Measurements from ENCODE around the gene DHRS12. TPM values are rescaled to one million over a fixed set of nuclear protein-coding genes. Genes with fewer than 3 reads are reported as not detected.
A peak's percentile ranks its signal among the peaks of the same experiment; 100 is the strongest.

The DHRS12 gene
- 8.5 and 8.7 TPM in 2 replicates for polyA plus RNA-seq (2013)

- Histone ChIP-seq H3K4me1 (ENCODE audit: control insufficient read depth in 1 of 2, insufficient read depth in 2 of 2, low read length in 2 of 2) (peaks cover 13 to 14% of the 10 kb centered on the region in 2 experiments), H2AFZ (ENCODE audit: insufficient read depth, low read length, poor library complexity) (peak within 1 kb of the TSS; percentile 99), H3K18ac (ENCODE audit: low read length) (peak within 1 kb of the TSS; percentile 100), H3K79me2 (ENCODE audit: control insufficient read depth, insufficient read depth, low read length, poor library complexity) (peaks cover 8% of the 10 kb centered on the region), H2BK120ac (ENCODE audit: insufficient read depth, low read length, poor library complexity) (peak within 1 kb of the TSS; percentile 99), H3K79me1 (ENCODE audit: low read length) (peaks cover 13% of the 10 kb centered on the region), H2BK5ac (ENCODE audit: low read depth, low read length, poor library complexity) (peak within 1 kb of the TSS; percentile 100), H4K8ac (ENCODE audit: low read depth, low read length) (peak within 1 kb of the TSS; percentile 100), H3K4ac (ENCODE audit: low read depth, low read length) (peak within 1 kb of the TSS; percentile 92), H3K9me3 (ENCODE audit: insufficient read depth, low read depth, low read length) (no peaks in the 10 kb centered on the region), H3K14ac (ENCODE audit: low read length) (peak within 1 kb of the TSS; percentile 100), H3K9ac (ENCODE audit: low read length) (peak within 1 kb of the TSS; percentile 98), H3K4me2 (ENCODE audit: low read length) (peak within 1 kb of the TSS; percentile 77), H3K4me3 (ENCODE audit: low read depth, low read length) (peak within 1 kb of the TSS; percentile 95), H3K27ac (ENCODE audit: low read depth, low read length) (peak within 1 kb of the TSS; percentile 96), H3K36me3 (ENCODE audit: control insufficient read depth in 1 of 2, insufficient read depth in 2 of 2, low read length in 2 of 2) (no peaks in the 10 kb centered on the region), H2AK5ac (ENCODE audit: low read length) (peak within 1 kb of the TSS; percentile 83), H3K27me3 (ENCODE audit: insufficient read depth, low read length) (no peaks in the 10 kb centered on the region), H4K91ac (ENCODE audit: low read depth, low read length) (peak within 1 kb of the TSS; percentile 100), H2BK12ac (ENCODE audit: low read length) (peak within 1 kb of the TSS; percentile 93), H3K23ac (ENCODE audit: low read length) (no peak within 1 kb of the TSS), H4K12ac (ENCODE audit: low read depth, low read length) (peak within 1 kb of the TSS; percentile 100)
- no CpG with 5 or more reads among the region's 91 CpGs for WGBS (ENCODE audit: extremely low coverage, insufficient coverage, insufficient read length)
- peak; percentile 87 to 91 for DNase-seq
These were observed at the start of gene DHRS12 for GRCh38 chr13:51803422-51804294. TSS of gene DHRS12 (minus strand) at chr13:51804163. CDS start at chr13:51799659, 4,504 bp downstream.

DNA sequence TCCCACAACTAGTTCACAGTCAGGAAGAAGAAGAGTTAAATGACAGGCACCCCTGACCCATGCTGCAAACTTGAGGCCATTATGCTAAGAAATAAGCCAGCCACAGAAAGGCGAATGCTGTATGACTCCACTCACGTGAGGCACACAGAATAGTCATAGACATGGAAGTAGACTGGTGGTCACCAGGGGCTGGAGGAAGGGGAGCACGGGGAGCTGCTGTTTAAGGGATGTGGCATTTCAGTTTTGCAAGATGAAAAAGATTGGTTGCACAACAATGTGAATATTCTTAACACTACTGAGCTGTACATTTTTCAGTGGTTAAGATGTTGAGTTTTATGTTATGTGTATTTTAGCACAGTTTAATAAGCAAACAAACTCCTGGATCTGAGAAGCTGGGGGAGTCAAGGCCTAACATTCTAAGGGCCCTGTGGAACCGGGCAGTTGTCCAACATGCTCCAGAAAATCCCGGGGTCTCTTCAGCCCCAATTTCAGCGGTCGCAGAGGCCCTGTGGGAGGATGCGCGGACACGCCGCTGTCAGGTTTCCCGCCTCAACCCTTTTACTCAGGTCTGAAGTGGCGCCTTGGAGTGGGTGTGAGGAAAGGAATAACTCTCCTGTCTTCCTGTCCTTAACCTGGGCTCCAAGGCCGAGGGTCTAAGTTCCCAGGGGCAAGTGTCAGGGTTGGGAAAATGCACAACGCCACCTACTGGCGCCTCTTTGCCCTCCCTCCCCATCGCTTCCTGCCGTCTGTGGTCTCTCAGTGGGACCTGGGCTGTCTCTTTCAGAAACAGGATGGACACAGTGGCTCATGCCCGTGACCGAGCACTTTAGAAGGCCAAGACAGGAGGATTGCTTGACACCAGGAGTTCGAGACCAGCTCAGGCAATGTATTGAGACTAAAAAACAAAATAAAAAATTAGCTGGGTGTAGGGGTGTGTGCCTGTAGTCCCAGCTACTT, 45.5 kb upstream of the DHRS12 start:
- H2AFZ ChIP-seq (ENCODE audit: insufficient read depth, low read length, poor library complexity): no peak overlapping the region
- no peaks in the 10 kb centered on the region for H3K36me3 ChIP-seq (ENCODE audit: control insufficient read depth in 1 of 2, insufficient read depth in 2 of 2, low read length in 2 of 2)
- DNase-seq: peak in 1 of 2 donors; percentile 43
- no CpG with 5 or more reads among the region's 21 CpGs for WGBS (ENCODE audit: extremely low coverage, insufficient coverage, insufficient read length)
- H2BK12ac ChIP-seq (ENCODE audit: low read length): no peak overlapping the region
- no peaks in the 10 kb centered on the region for H3K9me3 ChIP-seq (ENCODE audit: insufficient read depth, low read depth, low read length)
- peak overlapping the region; percentile 11 for H4K8ac ChIP-seq (ENCODE audit: low read depth, low read length)
- H2BK5ac ChIP-seq (ENCODE audit: low read depth, low read length, poor library complexity): no peak overlapping the region
- no peak overlapping the region for H3K14ac ChIP-seq (ENCODE audit: low read length)
- no peak overlapping the region for H3K4ac ChIP-seq (ENCODE audit: low read depth, low read length)
- H2AK5ac ChIP-seq (ENCODE audit: low read length): no peak overlapping the region
- no peak overlapping the region for H3K18ac ChIP-seq (ENCODE audit: low read length)
- no peak overlapping the region for H3K4me3 ChIP-seq (ENCODE audit: low read depth, low read length)
- no peak overlapping the region for H3K27ac ChIP-seq (ENCODE audit: low read depth, low read length)
- no peak overlapping the region for H3K4me2 ChIP-seq (ENCODE audit: low read length)
- H4K12ac ChIP-seq (ENCODE audit: low read depth, low read length): no peak overlapping the region
- H3K79me2 ChIP-seq (ENCODE audit: control insufficient read depth, insufficient read depth, low read length, poor library complexity): no peaks in the 10 kb centered on the region
- H3K27me3 ChIP-seq (ENCODE audit: insufficient read depth, low read length): no peaks in the 10 kb centered on the region
- H3K9ac ChIP-seq (ENCODE audit: low read length): no peak overlapping the region
- no peak overlapping the region for H2BK120ac ChIP-seq (ENCODE audit: insufficient read depth, low read length, poor library complexity)
- no peak overlapping the region for H3K23ac ChIP-seq (ENCODE audit: low read length)
- H4K91ac ChIP-seq (ENCODE audit: low read depth, low read length): no peak overlapping the region
- H3K4me1 ChIP-seq (ENCODE audit: control insufficient read depth in 1 of 2, insufficient read depth in 2 of 2, low read length in 2 of 2): peaks cover 0 to 2% of the 10 kb centered on the region in 2 experiments
- H3K79me1 ChIP-seq (ENCODE audit: low read length): peaks cover 2% of the 10 kb centered on the region

GRCh38 chr13:51848674-51849073, 44.7 kb upstream of the DHRS12 start:
- Histone ChIP-seq H3K79me2 (ENCODE audit: control insufficient read depth, insufficient read depth, low read length, poor library complexity) (no peaks in the 10 kb centered on the region), H3K27ac (ENCODE audit: low read depth, low read length) (no peak overlapping the region), H3K23ac (ENCODE audit: low read length) (no peak overlapping the region), H2AFZ (ENCODE audit: insufficient read depth, low read length, poor library complexity) (no peak overlapping the region), H3K79me1 (ENCODE audit: low read length) (peaks cover 2% of the 10 kb centered on the region), H3K4ac (ENCODE audit: low read depth, low read length) (no peak overlapping the region), H2BK5ac (ENCODE audit: low read depth, low read length, poor library complexity) (no peak overlapping the region), H4K12ac (ENCODE audit: low read depth, low read length) (no peak overlapping the region), H2BK120ac (ENCODE audit: insufficient read depth, low read length, poor library complexity) (no peak overlapping the region), H3K4me3 (ENCODE audit: low read depth, low read length) (no peak overlapping the region), H3K9me3 (ENCODE audit: insufficient read depth, low read depth, low read length) (no peaks in the 10 kb centered on the region), H3K36me3 (ENCODE audit: control insufficient read depth in 1 of 2, insufficient read depth in 2 of 2, low read length in 2 of 2) (no peaks in the 10 kb centered on the region), H3K14ac (ENCODE audit: low read length) (no peak overlapping the region), H4K91ac (ENCODE audit: low read depth, low read length) (no peak overlapping the region), H4K8ac (ENCODE audit: low read depth, low read length) (no peak overlapping the region), H3K27me3 (ENCODE audit: insufficient read depth, low read length) (no peaks in the 10 kb centered on the region), H3K4me2 (ENCODE audit: low read length) (no peak overlapping the region), H3K4me1 (ENCODE audit: control insufficient read depth in 1 of 2, insufficient read depth in 2 of 2, low read length in 2 of 2) (peaks cover 0 to 2% of the 10 kb centered on the region in 2 experiments), H3K18ac (ENCODE audit: low read length) (no peak overlapping the region), H2AK5ac (ENCODE audit: low read length) (no peak overlapping the region), H2BK12ac (ENCODE audit: low read length) (no peak overlapping the region), H3K9ac (ENCODE audit: low read length) (no peak overlapping the region)
- peak in 1 of 2 donors; percentile 54 for DNase-seq
- WGBS (ENCODE audit: extremely low coverage, insufficient coverage, insufficient read length): no CpG with 5 or more reads among the region's 4 CpGs

GRCh38 chr13:51846756-51847155, 42.8 kb upstream of the DHRS12 start:
- no peak overlapping the region for H3K23ac ChIP-seq (ENCODE audit: low read length)
- H3K36me3 ChIP-seq (ENCODE audit: control insufficient read depth in 1 of 2, insufficient read depth in 2 of 2, low read length in 2 of 2): no peaks in the 10 kb centered on the region
- WGBS (ENCODE audit: extremely low coverage, insufficient coverage, insufficient read length): no CpG with 5 or more reads among the region's 1 CpG
- H3K9me3 ChIP-seq (ENCODE audit: insufficient read depth, low read depth, low read length): no peaks in the 10 kb centered on the region
- no peaks in the 10 kb centered on the region for H3K27me3 ChIP-seq (ENCODE audit: insufficient read depth, low read length)
- H3K4me3 ChIP-seq (ENCODE audit: low read depth, low read length): no peak overlapping the region
- H4K91ac ChIP-seq (ENCODE audit: low read depth, low read length): no peak overlapping the region
- peaks cover 0 to 2% of the 10 kb centered on the region in 2 experiments for H3K4me1 ChIP-seq (ENCODE audit: control insufficient read depth in 1 of 2, insufficient read depth in 2 of 2, low read length in 2 of 2)
- no peak overlapping the region for H2AK5ac ChIP-seq (ENCODE audit: low read length)
- H3K18ac ChIP-seq (ENCODE audit: low read length): no peak overlapping the region
- H2BK5ac ChIP-seq (ENCODE audit: low read depth, low read length, poor library complexity): no peak overlapping the region
- H3K9ac ChIP-seq (ENCODE audit: low read length): no peak overlapping the region
- H3K14ac ChIP-seq (ENCODE audit: low read length): no peak overlapping the region
- no peak overlapping the region for H2AFZ ChIP-seq (ENCODE audit: insufficient read depth, low read length, poor library complexity)
- no peak overlapping the region for H2BK12ac ChIP-seq (ENCODE audit: low read length)
- H3K27ac ChIP-seq (ENCODE audit: low read depth, low read length): no peak overlapping the region
- no peak overlapping the region for H3K4ac ChIP-seq (ENCODE audit: low read depth, low read length)
- H3K4me2 ChIP-seq (ENCODE audit: low read length): no peak overlapping the region
- no peak overlapping the region for H4K12ac ChIP-seq (ENCODE audit: low read depth, low read length)
- no peak overlapping the region for H2BK120ac ChIP-seq (ENCODE audit: insufficient read depth, low read length, poor library complexity)
- no peak overlapping the region for H4K8ac ChIP-seq (ENCODE audit: low read depth, low read length)
- H3K79me1 ChIP-seq (ENCODE audit: low read length): peaks cover 2% of the 10 kb centered on the region
- DNase-seq: no peak
- no peaks in the 10 kb centered on the region for H3K79me2 ChIP-seq (ENCODE audit: control insufficient read depth, insufficient read depth, low read length, poor library complexity)
